Subcutaneous adipose tissue (tissue), 4 donors: Measurements from ENCODE around the gene ARAP1. TPM values are rescaled to one million over a fixed set of nuclear protein-coding genes. Genes with fewer than 3 reads are reported as not detected.

Experiments
- total RNA-seq, 4 donors: library from RNA; depleted of rRNA; stranded (reverse); fragments of >200 nt; gene quantifications; one replicate each; pipeline ENCODE4 v1.1.0, GENCODE V29; 2016
- TF ChIP-seq, protein P1 (sequence below): fragments of 450-650 bp; IDR thresholded peaks from one replicate; pipeline ENCODE4 v1.5.1; 2016; ENCODE audit warnings: low read depth, mild to moderate bottlenecking, control low read depth, antibody characterized with exemption, moderate library complexity

Gene ARAP1
- total RNA-seq, 4 donors from 2014 or later = 35.1 to 161 (median 127) TPM

DNA sequence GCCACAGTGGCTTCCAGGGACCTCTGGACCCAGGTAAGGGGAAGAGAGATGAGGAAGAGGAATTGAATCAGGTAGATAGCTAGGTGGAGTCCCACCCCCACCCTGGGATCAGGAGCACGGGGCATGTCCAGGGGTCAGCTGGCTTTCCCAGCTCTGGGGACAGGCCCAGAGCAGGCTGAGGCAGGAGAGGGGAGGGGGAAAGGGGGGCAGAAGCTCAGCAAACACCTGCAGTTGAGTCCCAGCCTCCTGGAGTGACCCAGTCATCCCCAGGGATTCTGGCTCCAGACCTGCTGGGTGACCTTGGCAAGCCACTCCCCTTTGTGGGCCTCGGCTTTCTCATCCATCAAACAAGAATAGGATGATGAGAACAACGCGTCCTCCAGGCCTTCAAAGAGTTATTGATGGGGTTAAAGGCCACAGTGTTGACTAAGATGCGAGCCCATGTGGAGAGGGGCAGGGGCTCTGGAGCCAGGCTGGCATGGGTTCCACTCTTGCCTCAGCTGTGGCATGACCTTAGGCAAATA is 25.6 kb upstream of the ARAP1 start:
- TF ChIP-seq, protein P1, sequence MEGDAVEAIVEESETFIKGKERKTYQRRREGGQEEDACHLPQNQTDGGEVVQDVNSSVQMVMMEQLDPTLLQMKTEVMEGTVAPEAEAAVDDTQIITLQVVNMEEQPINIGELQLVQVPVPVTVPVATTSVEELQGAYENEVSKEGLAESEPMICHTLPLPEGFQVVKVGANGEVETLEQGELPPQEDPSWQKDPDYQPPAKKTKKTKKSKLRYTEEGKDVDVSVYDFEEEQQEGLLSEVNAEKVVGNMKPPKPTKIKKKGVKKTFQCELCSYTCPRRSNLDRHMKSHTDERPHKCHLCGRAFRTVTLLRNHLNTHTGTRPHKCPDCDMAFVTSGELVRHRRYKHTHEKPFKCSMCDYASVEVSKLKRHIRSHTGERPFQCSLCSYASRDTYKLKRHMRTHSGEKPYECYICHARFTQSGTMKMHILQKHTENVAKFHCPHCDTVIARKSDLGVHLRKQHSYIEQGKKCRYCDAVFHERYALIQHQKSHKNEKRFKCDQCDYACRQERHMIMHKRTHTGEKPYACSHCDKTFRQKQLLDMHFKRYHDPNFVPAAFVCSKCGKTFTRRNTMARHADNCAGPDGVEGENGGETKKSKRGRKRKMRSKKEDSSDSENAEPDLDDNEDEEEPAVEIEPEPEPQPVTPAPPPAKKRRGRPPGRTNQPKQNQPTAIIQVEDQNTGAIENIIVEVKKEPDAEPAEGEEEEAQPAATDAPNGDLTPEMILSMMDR = no peak

DNA sequence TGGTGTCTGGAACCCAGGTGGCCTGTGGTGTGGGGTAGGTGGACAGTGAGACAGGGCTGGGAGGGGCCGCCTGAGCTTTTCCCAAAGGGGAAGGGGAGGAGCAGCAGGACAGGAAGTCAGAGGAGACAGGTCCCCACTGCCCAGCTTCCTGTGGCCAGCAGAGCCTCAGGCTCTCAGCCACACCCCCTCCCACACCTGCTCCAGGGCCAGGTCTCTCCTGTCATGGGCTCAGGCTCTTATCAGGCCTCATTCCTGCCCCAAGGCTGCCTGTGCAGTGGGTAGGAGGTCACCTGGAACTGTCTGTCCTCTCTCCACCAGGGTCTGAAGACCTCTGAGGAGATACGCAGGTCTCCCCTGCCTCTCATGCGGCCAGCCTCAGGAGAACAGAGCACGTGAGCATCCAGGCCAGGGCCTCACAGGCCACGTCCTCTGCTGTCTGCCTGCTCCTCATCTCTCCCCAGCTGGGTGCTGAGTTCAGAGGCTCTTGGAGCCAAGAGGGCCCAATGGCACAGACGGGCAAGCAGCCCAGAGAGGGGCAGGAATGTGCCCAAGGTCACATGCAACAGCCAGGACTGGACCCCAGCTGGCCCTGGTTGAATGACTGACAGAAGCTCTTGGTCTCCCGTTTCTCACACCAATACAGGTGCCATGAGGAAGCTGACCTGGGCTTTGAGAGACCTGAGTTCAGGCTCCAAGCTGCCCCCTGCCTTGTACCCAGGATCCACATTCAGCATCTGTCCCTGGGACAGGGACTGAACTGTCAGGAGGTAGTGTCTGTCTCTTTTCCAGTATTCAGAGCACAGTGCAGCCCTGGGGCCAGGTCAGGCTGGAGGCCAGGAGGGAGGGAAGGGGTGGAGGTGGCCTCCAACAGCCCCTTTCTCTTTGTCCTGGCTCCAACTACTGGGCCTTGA is 24.9 kb upstream of the ARAP1 start:
- TF ChIP-seq, protein P1 = no peak

DNA sequence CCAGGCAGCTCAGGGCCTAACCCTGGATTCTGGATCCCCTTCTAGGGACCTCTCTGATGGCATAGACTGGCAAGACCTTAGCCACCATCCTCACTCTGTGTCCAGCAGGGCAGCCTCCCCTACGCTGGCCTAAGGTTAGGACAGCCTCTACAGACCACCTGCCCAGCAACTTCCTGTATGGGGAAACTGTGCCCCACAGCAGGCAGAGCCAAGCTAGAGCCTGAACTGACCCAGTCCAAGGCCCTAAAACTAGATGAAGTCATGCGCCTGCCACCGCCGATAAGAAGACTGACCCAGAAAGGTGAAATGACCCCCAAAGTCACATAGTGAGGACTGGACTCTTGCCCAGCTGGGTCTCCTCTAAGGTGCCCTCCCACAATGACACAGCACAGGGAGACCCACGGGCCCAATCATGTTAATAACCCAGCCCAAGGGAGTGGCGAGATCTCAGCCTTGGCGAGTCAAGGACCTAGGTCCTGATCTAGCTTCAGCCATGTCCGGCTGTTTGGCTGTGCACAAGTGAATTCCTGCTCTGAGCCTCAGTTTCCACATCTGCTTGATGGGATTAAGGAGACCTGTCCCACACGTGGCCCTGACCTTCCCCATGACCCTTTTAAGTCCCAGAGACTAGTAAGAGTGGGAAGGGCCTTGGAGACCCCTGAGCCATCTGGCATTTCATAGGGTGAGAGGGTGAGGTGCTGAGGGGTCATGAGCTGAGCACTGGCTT is 24.1 kb upstream of the ARAP1 start:
- TF ChIP-seq, protein P1 = no peak

DNA sequence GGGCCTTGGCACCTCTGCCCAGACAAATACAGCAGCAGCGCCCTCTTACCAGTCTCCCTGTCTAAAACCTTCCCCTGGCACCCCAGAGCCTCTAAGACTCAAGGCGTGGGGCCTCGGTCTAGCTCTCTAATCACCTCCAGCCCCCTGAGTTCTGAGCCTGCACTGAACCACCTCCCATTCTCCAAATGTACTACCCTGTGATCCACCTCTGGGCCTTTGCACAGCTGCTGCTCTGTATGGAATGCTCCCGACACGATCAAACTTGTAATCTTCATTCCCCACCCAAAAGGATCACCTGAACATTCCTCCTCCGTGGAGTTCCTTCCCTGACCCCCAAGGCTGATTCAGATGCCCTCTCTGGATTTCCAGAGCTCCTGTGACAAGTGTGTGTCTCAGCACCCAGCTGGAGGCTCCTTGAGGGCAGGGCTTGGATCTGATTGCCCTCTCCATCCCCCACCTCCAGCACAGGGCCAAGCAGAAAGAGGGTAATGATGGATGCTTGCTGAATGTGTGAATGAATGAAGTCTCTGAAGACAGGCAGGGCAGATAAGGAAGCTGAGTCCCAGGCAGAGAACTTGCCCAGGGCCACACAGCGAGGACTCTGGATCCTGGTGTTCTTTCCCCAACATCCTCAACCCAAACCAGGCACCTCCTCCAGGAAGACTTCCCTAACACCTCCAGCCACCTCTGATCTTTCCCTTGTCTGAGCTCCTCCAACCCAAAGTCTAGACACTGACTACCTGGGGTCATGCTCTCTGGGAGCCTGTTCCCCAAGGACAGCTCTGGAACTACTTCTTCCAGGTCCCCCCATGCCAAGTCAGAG is 23.3 kb upstream of the ARAP1 start:
- TF ChIP-seq, protein P1 = no peak

DNA sequence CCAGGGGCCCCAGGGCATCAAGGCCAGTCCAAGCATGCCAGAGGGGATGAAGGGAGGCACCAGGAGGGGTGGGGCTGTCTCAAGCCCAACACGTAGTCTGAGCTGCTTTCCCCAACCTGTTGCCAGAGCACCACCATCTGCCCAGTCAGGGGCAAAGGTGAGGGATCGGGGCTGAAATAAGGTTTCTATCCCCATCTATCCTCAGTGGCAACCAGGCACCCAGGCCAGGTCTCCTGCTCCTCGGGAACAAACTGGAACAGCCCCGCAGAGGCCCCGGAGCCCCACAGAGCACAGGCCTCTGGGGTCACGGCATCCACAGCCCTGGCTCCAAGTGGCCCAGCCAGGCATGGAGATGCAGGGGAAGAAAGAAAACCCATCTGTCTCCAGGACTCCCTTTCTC is 22.3 kb upstream of the ARAP1 start:
- TF ChIP-seq, protein P1 = no peak

DNA sequence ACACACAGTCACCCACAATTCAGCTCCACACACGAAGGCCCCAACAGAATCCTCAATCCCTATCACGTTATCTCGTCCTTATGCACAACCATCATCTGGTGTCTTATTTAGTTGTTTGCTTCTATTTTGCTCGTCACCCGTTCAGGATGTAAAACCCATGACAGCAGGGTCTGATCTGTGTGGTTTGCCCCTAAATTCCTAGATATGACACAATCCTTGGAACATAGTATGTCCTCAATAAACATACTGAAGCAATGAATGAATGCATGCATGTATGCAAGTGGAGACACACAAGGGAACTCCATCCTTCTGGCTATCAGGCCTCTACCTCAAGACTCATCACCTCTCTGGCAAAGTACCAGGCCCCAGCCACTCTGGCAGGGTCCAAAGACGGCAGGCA is 21.5 kb upstream of the ARAP1 start:
- TF ChIP-seq, protein P1 = no peak
